ENCODE data around the gene TTC28. TPM values are rescaled to one million over a fixed set of nuclear protein-coding genes. Genes with fewer than 3 reads are reported as not detected.

TTC28 gene
- total RNA-seq, 3 donors from 2014 or later, result 9.6 to 32.3 (median 13.2) TPM

DNA sequence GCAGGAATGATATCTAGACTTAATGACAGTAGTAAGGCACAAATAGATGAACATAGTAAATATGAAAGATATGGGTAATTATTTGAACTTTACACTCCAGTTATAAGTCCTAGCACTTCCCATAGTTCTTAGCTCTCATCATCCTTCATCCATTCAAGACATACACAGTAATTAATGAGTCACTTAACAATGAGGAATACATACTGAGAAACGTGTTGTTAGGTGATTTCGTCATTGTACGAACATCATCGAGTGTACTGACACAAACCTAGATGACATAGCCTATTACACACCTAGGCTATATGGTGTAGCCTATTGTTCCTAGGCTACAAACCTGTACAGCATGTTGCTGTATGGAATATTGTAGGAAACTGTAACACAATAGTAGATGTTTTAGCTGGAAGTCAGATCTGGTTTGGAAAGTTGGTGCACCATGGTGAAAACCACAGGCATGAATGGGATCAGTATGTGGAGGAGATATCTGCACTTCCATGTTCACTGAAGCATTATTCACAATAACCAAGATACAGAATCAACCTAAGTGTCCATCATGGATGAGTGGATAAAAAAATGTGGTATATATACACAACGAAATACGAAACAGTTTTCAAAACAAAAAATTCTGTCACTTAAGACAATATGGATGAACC is 530.7 kb downstream of the TTC28 start:
- Histone ChIP-seq H3K4me3 (no peak overlapping the region), H3K4me1 (ENCODE audit: low read depth) (no peaks in the 10 kb centered on the region), H3K36me3 (ENCODE audit: low read depth) (no peaks in the 10 kb centered on the region), H3K9me3 (no peaks in the 10 kb centered on the region)
- ATAC-seq, result no peak
- no peak for DNase-seq
- intact Hi-C loops (cut with DNase I, micrococcal nuclease), result no loop called here
- TF ChIP-seq, protein P1, sequence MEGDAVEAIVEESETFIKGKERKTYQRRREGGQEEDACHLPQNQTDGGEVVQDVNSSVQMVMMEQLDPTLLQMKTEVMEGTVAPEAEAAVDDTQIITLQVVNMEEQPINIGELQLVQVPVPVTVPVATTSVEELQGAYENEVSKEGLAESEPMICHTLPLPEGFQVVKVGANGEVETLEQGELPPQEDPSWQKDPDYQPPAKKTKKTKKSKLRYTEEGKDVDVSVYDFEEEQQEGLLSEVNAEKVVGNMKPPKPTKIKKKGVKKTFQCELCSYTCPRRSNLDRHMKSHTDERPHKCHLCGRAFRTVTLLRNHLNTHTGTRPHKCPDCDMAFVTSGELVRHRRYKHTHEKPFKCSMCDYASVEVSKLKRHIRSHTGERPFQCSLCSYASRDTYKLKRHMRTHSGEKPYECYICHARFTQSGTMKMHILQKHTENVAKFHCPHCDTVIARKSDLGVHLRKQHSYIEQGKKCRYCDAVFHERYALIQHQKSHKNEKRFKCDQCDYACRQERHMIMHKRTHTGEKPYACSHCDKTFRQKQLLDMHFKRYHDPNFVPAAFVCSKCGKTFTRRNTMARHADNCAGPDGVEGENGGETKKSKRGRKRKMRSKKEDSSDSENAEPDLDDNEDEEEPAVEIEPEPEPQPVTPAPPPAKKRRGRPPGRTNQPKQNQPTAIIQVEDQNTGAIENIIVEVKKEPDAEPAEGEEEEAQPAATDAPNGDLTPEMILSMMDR (IDR thresholded peaks at IDR 0.05), result no peak

DNA sequence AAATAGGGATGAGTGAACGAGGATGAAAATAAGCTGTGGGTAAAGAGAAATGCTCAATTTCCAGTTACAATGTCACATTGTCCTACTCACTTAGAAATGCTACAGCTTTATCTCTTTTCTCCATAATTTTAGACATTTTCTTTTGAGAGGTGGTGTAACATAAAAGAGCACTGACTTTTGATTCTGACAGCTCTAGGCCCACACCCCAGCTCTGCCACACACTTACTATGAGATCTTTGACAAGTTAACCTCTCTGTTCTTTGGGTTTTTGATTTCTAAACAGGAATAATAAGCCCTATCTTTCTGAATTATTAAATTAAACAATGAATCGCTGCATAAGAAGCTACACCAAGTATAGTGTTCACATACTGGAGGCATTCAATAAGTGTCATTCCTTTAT is 532.2 kb downstream of the TTC28 start:
- Histone ChIP-seq H3K9me3 (no peaks in the 10 kb centered on the region), H3K36me3 (ENCODE audit: low read depth) (no peaks in the 10 kb centered on the region), H3K4me3 (no peak overlapping the region), H3K4me1 (ENCODE audit: low read depth) (no peaks in the 10 kb centered on the region)
- intact Hi-C loops (cut with DNase I, micrococcal nuclease), result no loop called here
- TF ChIP-seq, protein P1 (IDR thresholded peaks at IDR 0.05), result no peak
- DNase-seq, result no peak
- ATAC-seq, result no peak

- Histone ChIP-seq H3K4me1 (ENCODE audit: low read depth) (no peaks in the 10 kb centered on the region), H3K4me3 (no peak overlapping the region), H3K9me3 (no peaks in the 10 kb centered on the region), H3K36me3 (ENCODE audit: low read depth) (no peaks in the 10 kb centered on the region)
- DNase-seq (no peak), ATAC-seq (no peak)
- intact Hi-C loops (cut with DNase I, micrococcal nuclease), result no loop called here
- TF ChIP-seq, protein P1 (IDR thresholded peaks at IDR 0.05), result no peak
Observed at GRCh38 chr22:28146401-28147314, 533.0 kb downstream of the TTC28 start.

- intact Hi-C loops (cut with DNase I, micrococcal nuclease), result no loop called here
- no peaks in the 10 kb centered on the region for H3K36me3 ChIP-seq (ENCODE audit: low read depth)
- no peaks in the 10 kb centered on the region for H3K4me1 ChIP-seq (ENCODE audit: low read depth)
- H3K9me3 ChIP-seq, result no peaks in the 10 kb centered on the region
- DNase-seq, result no peak
- TF ChIP-seq, protein P1 (IDR thresholded peaks at IDR 0.05), result no peak
- no peak for ATAC-seq
- H3K4me3 ChIP-seq, result no peak overlapping the region
Observed at GRCh38 chr22:28143961-28144745, 535.5 kb downstream of the TTC28 start.

DNA sequence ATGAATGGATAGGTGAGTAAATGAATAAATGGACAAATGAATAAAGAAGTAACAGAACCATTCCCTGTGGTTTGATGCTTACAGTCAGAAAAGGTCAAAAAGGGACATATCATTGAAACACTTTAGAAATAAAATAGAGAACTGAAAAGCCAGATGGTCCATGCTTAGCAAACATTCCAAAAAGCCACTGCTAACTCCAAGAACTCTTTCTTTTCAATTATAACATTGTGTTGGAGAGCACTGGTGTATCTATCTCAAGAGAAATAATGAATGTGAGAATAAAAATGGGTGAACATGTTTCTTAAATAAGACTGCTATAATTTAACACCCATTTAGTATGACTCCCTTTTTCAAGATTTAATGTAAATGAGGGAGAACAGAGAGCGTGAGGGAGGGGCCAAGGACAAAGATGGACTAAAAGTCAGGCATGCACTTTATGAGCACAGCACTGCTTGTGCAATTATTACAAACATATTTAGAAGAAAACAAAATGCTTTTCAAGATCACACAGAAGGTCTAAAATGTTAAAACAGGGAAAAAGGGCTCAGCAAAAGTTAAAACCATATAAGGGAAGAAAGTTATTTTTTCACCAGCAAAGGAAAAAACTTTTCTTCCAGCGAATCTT is 536.3 kb downstream of the TTC28 start:
- intact Hi-C loops (cut with DNase I, micrococcal nuclease), result no loop called here
- no peak for ATAC-seq
- DNase-seq, result no peak
- TF ChIP-seq, protein P1 (IDR thresholded peaks at IDR 0.05), result no peak
- no peak overlapping the region for H3K4me3 ChIP-seq
- no peaks in the 10 kb centered on the region for H3K9me3 ChIP-seq
- H3K36me3 ChIP-seq (ENCODE audit: low read depth), result no peaks in the 10 kb centered on the region
- H3K4me1 ChIP-seq (ENCODE audit: low read depth), result no peaks in the 10 kb centered on the region

Data from mucosa of descending colon (tissue), 3 donors.